ENCODE measurements around the gene NEK6. TPM values are rescaled to one million over a fixed set of nuclear protein-coding genes. Genes with fewer than 3 reads are reported as not detected.
A peak's percentile ranks its signal among the peaks of the same experiment; 100 is the strongest.

The NEK6 gene
- total and polyA plus RNA-seq, 4 donors, result 19.0 to 86.2 (median 53.1) TPM

DNA sequence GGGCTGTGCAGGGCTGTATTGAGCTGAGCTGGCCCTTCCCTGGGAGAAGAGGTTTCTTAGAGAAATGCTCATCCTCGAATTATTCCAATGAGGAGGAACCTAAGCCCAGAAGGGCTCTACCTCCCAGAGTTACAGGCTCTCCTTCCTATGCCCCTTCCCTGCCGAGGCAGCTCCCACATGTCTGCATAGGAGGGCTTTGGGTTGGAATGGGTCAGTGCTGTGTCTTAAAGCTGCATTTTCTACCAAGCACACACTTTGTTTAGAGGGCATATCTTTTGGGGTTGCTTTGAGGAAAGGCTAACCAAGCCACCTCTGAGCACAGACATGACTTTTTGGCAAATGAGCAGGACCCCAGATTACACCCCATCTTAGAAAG is 9.1 kb downstream of the NEK6 start:
- no peak overlapping the region for H3K4me3 ChIP-seq
- DNase-seq, result no peak
- TF ChIP-seq, protein P1, sequence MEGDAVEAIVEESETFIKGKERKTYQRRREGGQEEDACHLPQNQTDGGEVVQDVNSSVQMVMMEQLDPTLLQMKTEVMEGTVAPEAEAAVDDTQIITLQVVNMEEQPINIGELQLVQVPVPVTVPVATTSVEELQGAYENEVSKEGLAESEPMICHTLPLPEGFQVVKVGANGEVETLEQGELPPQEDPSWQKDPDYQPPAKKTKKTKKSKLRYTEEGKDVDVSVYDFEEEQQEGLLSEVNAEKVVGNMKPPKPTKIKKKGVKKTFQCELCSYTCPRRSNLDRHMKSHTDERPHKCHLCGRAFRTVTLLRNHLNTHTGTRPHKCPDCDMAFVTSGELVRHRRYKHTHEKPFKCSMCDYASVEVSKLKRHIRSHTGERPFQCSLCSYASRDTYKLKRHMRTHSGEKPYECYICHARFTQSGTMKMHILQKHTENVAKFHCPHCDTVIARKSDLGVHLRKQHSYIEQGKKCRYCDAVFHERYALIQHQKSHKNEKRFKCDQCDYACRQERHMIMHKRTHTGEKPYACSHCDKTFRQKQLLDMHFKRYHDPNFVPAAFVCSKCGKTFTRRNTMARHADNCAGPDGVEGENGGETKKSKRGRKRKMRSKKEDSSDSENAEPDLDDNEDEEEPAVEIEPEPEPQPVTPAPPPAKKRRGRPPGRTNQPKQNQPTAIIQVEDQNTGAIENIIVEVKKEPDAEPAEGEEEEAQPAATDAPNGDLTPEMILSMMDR (IDR thresholded peaks at IDR 0.05; ENCODE audit: control extremely low read depth, extremely low read depth), result no peak
- ATAC-seq (ENCODE audit: insufficient read depth, low FRiP score), result no peak
- WGBS, 2 donors, result 50 to 66% methylated on average over 2 of the region's 2 CpGs
- H3K27me3 ChIP-seq (ENCODE audit: control insufficient read depth in 3 of 3, insufficient read depth in 3 of 3, low read length in 2 of 3), result no peaks in the 10 kb centered on the region
- no peaks in the 10 kb centered on the region for H3K9me3 ChIP-seq (ENCODE audit: control insufficient read depth in 4 of 4, insufficient read depth in 3 of 4, low read length in 3 of 4)
- H3K27ac ChIP-seq (ENCODE audit: low read depth in 1 of 2, low read length in 1 of 2), result peak overlapping the region in 1 of 2 donors; percentile 83
- H3K36me3 ChIP-seq (ENCODE audit: control insufficient read depth in 4 of 4, insufficient read depth in 4 of 4, low read length in 4 of 4), result peaks cover 0 to 12% (median 0%) of the 10 kb centered on the region in 4 donors
- H3K9ac ChIP-seq (ENCODE audit: insufficient read depth in 1 of 2, low read length in 2 of 2), result no peak overlapping the region
- H3K4me1 ChIP-seq (ENCODE audit: control insufficient read depth in 5 of 5, insufficient read depth in 5 of 5, low read length in 5 of 5), result peaks cover 0 to 60% (median 35%) of the 10 kb centered on the region in 5 donors

DNA sequence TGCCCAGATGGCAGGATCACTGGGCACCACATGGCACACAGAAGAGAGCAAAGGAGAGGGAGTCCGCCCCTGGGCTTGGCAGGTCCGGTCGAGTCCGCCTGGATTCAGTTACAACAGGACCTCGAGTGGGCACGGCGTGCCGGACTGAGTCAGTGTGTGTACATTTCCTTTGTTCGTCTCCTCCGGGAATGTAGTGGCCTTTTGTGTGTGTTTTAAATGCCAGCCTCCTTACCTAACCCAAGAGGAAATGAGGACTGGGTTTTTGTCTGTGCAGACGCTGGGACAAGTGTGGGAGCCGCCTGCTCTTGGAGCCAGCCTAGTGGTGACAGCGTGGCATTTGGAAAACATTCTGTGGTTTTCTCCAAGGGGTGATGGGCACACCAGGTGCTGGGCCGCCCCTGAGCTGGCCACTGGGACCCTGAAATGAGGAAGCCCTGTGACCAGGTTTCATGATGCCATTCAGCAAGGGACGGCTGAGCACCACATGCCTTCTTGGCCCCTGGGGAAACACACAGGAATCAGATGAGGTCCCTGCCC is 9.6 kb downstream of the NEK6 start:
- Histone ChIP-seq H3K4me1 (ENCODE audit: control insufficient read depth in 5 of 5, insufficient read depth in 5 of 5, low read length in 5 of 5) (peaks cover 0 to 56% (median 30%) of the 10 kb centered on the region in 5 donors), H3K36me3 (ENCODE audit: control insufficient read depth in 4 of 4, insufficient read depth in 4 of 4, low read length in 4 of 4) (peaks cover 0 to 12% (median 0%) of the 10 kb centered on the region in 4 donors), H3K4me3 (no peak overlapping the region), H3K9me3 (ENCODE audit: control insufficient read depth in 4 of 4, insufficient read depth in 3 of 4, low read length in 3 of 4) (no peaks in the 10 kb centered on the region), H3K27me3 (ENCODE audit: control insufficient read depth in 3 of 3, insufficient read depth in 3 of 3, low read length in 2 of 3) (no peaks in the 10 kb centered on the region), H3K9ac (ENCODE audit: insufficient read depth in 1 of 2, low read length in 2 of 2) (no peak overlapping the region), H3K27ac (ENCODE audit: low read depth in 1 of 2, low read length in 1 of 2) (peak overlapping the region in 1 of 2 donors; percentile 83)
- 25 to 27% methylated on average over 15 of the region's 15 CpGs for WGBS, 2 donors
- DNase-seq, result peak in 2 of 3 donors; percentile 63 to 83
- TF ChIP-seq, protein P1 (IDR thresholded peaks at IDR 0.05; ENCODE audit: control extremely low read depth, extremely low read depth), result no peak
- ATAC-seq (ENCODE audit: insufficient read depth, low FRiP score), result peak; percentile 70

DNA sequence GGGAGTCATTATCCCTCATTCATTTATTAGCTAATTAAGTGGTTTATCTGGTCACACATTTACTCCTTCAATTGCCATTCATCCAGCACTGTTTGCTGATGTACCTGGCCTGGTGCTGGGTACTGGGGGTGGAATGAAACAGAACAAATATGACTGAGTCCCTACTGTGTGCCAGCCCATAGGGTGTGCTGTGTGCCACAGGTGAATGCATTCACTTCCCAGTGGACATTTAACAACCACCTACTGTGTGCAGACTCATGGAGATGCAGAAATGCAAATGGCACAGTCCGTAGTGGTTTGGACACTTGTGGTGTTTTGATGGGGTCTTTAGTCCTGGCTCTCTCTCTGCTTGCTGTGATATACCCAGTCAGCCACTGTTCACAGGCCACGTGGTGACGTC is 10.5 kb downstream of the NEK6 start:
- H3K9me3 ChIP-seq (ENCODE audit: control insufficient read depth in 4 of 4, insufficient read depth in 3 of 4, low read length in 3 of 4), result no peaks in the 10 kb centered on the region
- DNase-seq (no peak), ATAC-seq (ENCODE audit: insufficient read depth, low FRiP score) (no peak)
- no peak overlapping the region for H3K4me3 ChIP-seq
- no peaks in the 10 kb centered on the region for H3K27me3 ChIP-seq (ENCODE audit: control insufficient read depth in 3 of 3, insufficient read depth in 3 of 3, low read length in 2 of 3)
- TF ChIP-seq, protein P1 (IDR thresholded peaks at IDR 0.05; ENCODE audit: control extremely low read depth, extremely low read depth), result no peak
- H3K4me1 ChIP-seq (ENCODE audit: control insufficient read depth in 5 of 5, insufficient read depth in 5 of 5, low read length in 5 of 5), result peaks cover 0 to 58% (median 21%) of the 10 kb centered on the region in 5 donors
- H3K9ac ChIP-seq (ENCODE audit: insufficient read depth in 1 of 2, low read length in 2 of 2), result no peak overlapping the region
- H3K36me3 ChIP-seq (ENCODE audit: control insufficient read depth in 4 of 4, insufficient read depth in 4 of 4, low read length in 4 of 4), result peaks cover 0 to 12% (median 0%) of the 10 kb centered on the region in 4 donors
- 93 to 96% methylated on average over 3 of the region's 3 CpGs for WGBS, 2 donors
- H3K27ac ChIP-seq (ENCODE audit: low read depth in 1 of 2, low read length in 1 of 2), result peak overlapping the region in 1 of 2 donors; percentile 20

DNA sequence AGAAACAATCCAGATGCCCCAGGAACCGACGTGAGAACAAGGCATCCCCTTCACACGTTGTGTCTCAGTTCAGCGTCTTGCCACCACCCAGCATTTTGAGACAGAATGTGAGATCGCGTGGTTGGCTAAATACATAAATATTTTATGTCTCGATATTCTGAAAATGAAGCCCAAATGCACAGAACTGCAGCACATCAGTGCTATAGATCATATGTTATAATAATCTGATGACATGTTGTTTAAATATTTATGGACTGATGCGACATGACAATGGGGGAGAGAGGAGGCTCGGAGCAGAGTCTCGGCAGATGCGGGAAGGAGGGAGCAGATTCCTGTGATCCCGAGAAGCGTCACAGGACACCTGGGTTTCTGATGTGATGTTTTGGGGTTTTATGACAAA is 10.9 kb downstream of the NEK6 start:
- Histone ChIP-seq H3K9me3 (ENCODE audit: control insufficient read depth in 4 of 4, insufficient read depth in 3 of 4, low read length in 3 of 4) (no peaks in the 10 kb centered on the region), H3K36me3 (ENCODE audit: control insufficient read depth in 4 of 4, insufficient read depth in 4 of 4, low read length in 4 of 4) (peaks cover 0 to 12% (median 0%) of the 10 kb centered on the region in 4 donors), H3K9ac (ENCODE audit: insufficient read depth in 1 of 2, low read length in 2 of 2) (no peak overlapping the region), H3K27me3 (ENCODE audit: control insufficient read depth in 3 of 3, insufficient read depth in 3 of 3, low read length in 2 of 3) (no peaks in the 10 kb centered on the region), H3K4me1 (ENCODE audit: control insufficient read depth in 5 of 5, insufficient read depth in 5 of 5, low read length in 5 of 5) (peaks cover 0 to 55% (median 17%) of the 10 kb centered on the region in 5 donors), H3K4me3 (no peak overlapping the region), H3K27ac (ENCODE audit: low read depth in 1 of 2, low read length in 1 of 2) (no peak overlapping the region)
- DNase-seq, result no peak
- no peak for ATAC-seq (ENCODE audit: insufficient read depth, low FRiP score)
- WGBS, 2 donors, result 91 to 93% methylated on average over 13 of the region's 13 CpGs
- TF ChIP-seq, protein P1 (IDR thresholded peaks at IDR 0.05; ENCODE audit: control extremely low read depth, extremely low read depth), result no peak
